Measurements from ENCODE around the gene HLCS.

Gene HLCS

DNA sequence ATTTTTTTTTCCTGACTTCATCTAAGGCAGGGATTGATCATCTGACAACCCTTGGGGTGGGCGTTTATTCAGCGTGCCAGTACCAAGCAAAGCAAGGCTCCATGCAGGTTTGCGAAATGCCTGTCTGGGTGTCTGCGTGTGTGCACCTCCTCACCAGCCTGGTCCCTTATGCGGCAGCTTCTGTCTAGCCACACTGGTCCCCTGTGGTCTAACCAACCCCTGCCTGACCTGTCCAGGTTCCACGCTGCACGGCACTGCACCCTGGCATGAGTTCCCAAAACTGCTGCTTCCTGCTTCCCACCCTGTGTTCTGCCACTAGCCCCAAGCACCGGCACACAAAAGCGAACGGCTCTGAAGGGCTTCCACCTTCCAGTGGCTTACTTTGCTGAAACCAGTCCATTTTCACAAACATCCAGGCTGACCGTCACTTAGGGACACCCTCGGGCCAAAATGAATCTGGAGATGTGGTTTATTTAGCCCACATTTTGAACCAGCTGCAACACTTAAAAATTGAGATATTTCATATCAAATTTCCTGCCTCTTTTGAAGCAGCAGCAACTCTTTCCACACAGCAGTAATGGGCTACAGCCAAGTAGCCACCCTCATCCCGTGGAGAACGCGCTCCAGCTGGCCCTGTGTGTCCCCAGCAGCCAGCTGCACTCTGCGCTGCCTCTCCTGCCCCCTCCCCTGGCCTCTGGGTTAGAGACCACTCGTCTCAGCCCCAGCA, 55.7 kb downstream of the HLCS start:
- TF ChIP-seq CTCF (IDR thresholded peaks at IDR 0.05; ENCODE audit: low read depth, low read length, missing control alignments): no peak
- no peak for DNase-seq (ENCODE audit: extremely low read depth, low read depth)
- H3K4me3 ChIP-seq (replicated peaks; ENCODE audit: low read depth, low read length): no peak overlapping the region

DNA sequence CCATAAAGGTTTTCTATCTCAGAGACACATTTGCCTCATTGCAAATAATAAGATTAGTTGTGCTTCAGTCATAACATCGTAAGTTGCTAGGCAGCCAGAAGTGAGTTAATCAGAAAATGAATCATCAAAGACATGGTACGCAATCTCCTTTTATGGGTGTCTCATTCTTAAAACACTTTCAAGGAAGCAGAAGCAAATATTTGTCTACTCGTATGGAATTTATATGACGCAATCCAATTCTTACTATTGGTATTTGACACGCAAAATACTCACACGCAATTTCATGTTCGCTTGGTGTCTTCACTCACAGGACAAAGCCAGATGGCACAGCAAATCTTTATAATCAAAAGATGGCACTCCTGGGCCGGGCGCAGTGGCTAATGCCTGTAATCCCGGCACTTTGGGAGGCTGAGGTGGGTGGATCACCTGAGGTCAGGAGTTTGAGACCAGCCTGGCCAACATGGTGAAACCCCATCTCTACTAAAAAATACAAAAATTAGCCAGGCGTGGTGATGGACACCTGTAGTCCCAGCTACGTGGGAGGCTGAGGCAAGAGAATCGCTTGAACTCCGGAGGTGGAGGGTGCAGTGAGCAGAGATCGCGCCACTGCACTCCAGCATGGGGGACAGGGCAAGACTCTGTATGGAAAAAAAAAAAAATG, 56.4 kb downstream of the HLCS start:
- peak; percentile 96 for DNase-seq (ENCODE audit: extremely low read depth, low read depth)
- no peak for TF ChIP-seq CTCF (IDR thresholded peaks at IDR 0.05; ENCODE audit: low read depth, low read length, missing control alignments)
- H3K4me3 ChIP-seq (replicated peaks; ENCODE audit: low read depth, low read length): no peak overlapping the region

GRCh38 chr21:36909423-36909822, 57.0 kb downstream of the HLCS start:
- H3K4me3 ChIP-seq (replicated peaks; ENCODE audit: low read depth, low read length): no peak overlapping the region
- no peak for DNase-seq (ENCODE audit: extremely low read depth, low read depth)
- TF ChIP-seq CTCF (IDR thresholded peaks at IDR 0.05; ENCODE audit: low read depth, low read length, missing control alignments): no peak

DNA sequence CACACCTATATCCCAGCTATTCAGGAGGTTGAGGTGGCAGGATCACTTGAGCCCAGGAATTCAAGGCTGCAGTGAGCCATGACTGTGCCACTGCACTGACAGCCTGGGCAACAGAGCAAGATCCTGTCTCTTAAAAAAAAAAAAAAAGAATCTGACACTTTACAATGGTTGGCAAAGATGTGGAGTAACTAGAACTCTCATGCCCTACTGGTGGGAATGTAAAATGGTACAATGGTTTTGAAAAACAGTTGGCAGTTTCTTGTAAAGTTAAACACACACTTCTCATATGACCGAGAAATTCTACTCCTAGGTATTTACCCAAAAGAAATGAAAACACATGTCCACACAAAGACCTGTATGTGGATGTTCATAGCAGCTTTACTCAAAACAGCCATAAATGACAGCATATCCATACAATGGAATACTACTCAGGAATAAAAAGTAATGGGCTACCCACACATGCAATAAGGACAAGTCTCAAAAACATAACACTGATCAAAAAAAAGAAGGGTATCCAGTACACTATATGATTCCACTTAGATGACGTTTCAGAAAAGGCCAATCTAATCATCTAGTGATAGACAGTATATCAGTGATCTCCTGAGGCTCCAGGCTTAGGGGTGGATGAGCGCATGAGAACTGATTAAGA, 58.1 kb downstream of the HLCS start:
- DNase-seq (ENCODE audit: extremely low read depth, low read depth): no peak
- no peak overlapping the region for H3K4me3 ChIP-seq (replicated peaks; ENCODE audit: low read depth, low read length)
- no peak for TF ChIP-seq CTCF (IDR thresholded peaks at IDR 0.05; ENCODE audit: low read depth, low read length, missing control alignments)

DNA sequence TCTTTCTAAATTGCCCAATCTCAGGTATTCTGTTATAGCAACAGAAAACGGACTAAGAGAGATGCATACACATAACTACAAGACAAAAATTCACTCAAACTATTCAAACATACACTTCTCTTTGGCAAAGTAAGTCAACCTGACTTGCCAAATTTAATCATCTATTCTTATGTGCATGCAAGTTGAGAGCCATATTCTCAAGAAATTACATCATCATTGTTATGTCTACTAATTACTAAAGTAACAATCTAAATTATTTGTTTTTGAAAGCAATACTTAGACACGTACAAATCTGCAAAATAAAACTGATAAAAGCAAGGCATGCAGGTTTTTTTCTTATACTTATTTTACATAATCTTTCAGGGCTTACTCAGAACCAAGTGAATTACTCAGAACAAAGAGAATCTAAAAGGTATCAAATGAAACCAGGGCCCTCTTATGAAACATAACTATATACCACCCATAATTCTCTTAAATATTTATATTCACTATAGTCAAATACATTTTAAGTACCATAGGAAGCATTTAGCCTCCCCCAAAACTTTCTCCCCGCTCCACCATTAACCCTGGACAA, 62.3 kb downstream of the HLCS start:
- no peak overlapping the region for H3K4me3 ChIP-seq (replicated peaks; ENCODE audit: low read depth, low read length)
- TF ChIP-seq CTCF (IDR thresholded peaks at IDR 0.05; ENCODE audit: low read depth, low read length, missing control alignments): no peak
- DNase-seq (ENCODE audit: extremely low read depth, low read depth): no peak

- TF ChIP-seq CTCF (IDR thresholded peaks at IDR 0.05; ENCODE audit: low read depth, low read length, missing control alignments): no peak
- DNase-seq (ENCODE audit: extremely low read depth, low read depth): no peak
- no peak overlapping the region for H3K4me3 ChIP-seq (replicated peaks; ENCODE audit: low read depth, low read length)
Observed at GRCh38 chr21:36902793-36903192, 63.7 kb downstream of the HLCS start.
